Measurements from ENCODE around the gene ITIH4.

The ITIH4 gene

DNA sequence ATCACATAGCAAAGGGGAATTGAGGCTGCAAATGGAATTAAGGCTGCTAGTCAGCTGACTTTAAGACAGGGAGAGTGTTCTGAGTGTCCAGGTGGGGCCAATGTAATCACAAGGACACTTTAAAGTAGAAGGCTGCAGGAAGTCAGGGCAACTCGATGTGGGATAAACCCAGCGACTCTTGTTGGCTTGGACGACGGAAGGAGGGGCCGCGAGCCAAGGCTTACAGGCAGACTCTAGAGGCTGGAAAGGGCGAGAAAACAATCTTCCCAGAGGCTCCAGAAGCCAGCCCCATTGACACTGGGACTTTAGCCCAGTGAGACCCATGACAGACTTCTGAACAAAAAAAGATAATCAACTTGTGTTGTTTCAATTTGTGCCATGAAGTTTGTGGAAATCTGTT lies 17.3 kb upstream of the ITIH4 start:
- DNase-seq = no peak

DNA sequence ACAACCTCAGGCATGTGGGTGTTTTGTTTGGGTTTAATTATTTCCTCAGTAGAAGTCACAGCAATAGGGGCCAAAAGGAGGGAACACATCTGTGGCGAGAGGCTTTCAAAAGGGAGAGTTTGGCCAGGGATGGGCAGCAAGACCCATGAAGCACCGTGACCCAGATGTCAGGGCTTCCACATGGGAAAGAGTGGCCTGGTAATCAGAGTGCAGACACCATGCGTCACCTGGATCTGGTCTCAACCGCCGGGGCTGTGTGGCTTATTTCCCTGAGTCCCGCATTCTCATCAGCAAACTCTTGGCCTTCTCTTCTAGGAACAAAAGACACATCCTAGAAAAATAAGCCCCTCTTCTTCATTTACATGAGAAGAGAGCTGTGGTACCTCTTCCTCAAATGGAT lies 16.8 kb upstream of the ITIH4 start:
- DNase-seq = no peak

DNA sequence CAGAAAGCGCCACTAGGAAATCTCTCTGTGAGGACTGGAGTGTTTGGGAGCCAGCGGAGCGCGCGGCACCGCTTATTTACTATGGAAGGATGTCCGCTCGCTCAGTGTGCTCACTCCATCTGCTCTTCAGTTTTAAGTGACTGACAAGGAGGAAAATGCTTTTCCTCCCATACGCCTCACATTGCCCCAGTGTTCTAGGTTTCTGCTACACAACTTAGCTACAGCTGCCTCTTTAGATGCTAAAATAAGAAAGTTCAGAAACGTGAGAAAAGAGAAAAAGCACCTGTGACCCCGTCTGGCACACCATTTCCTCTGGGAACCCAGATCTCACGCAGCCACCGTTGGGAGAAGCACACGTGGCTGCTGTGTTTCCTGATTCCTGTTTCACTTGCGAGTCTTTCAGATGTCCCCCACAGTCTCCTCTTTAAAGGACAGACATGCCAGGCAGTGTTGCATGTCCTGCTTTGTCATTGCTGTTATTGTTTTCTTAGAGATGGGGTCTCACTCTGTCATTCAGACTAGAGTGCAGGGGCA lies 16.0 kb upstream of the ITIH4 start:
- peak; percentile 23 for DNase-seq

DNA sequence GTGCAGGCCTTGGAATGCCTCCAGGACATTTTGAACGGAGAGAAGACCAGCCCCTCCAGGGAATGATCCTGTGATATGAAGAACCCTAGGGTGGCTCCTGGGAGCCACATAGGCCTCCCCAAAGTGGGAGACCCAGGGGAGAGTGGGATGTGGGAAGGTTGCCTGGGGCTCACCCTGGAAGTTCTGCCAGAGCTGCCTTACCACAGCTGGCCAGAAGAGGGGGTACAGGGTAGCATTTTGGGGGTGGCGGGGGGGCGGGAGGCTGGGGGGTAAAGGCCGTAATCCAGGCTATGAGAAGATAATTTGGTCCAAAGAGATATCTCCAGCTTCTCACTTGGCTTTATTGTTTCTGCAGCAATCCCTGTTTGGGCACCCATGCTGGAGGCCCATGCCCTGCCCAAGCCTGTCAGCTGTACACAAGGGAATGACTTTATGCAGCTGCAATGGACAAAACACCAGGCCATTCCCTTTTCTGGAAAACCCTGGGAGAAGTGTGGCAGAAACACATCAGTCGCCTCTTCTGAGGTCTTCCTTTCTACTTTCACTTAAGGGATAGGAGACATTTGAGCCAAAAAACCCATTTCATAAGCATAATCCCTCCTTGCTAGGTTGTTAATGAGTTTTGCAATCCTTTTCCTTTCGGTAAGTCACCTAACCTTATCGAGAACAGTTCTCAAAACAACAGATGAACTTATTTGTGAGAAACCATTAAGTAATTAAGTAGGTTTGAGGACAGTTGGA lies 15.4 kb upstream of the ITIH4 start:
- no peak for DNase-seq

DNA sequence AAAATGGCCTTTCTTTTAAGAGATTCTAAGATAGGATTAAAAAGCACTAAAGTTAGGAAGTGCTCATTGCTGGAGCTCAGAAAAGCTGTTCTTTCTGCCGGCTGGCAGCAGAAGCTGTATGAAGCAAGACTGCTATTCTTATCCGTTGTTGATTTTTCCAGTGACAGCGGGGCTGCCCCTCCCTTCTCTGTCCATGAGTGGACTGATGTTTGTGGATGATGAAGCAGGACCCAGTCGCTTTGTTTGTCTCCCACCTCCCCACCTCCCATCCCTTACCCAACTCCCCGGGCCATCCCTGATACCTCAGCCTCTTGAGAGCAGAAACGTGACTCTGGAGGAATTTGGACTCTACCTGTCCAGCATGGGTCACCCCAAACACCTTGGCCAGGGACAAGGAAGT lies 14.7 kb upstream of the ITIH4 start:
- DNase-seq = no peak

DNA sequence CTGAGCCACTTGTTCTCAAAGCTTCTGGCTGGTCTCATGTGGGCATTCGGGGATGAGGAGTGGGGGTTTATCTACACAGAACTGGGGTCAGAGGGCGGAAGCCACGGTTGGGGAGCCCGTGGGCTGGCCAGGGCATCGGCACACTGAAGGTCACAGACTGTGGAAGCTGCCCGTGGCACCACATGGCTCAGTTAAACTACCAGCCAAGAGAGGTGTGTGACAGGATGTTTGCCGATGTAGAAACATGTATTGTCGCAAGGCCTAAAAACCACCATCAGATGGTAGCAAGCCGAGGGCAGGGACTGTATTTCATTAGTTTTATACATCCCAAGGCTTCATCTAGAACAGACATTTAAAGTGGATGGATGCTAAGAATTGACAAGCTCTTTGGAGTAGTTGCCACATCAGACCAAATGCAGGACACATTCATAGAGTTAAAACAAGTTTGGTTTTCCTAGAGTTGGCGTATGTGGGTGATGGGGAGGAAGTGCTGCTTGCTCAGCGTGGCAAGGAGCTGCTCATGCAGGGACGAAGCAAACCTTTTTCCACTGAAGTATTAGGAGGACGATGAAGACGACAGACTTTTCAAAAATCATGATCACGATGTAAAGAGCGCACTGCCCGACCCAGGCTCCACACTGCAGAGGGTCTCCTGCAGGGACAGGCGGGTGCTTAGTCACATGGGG lies 14.0 kb upstream of the ITIH4 start:
- no peak for DNase-seq

DNA sequence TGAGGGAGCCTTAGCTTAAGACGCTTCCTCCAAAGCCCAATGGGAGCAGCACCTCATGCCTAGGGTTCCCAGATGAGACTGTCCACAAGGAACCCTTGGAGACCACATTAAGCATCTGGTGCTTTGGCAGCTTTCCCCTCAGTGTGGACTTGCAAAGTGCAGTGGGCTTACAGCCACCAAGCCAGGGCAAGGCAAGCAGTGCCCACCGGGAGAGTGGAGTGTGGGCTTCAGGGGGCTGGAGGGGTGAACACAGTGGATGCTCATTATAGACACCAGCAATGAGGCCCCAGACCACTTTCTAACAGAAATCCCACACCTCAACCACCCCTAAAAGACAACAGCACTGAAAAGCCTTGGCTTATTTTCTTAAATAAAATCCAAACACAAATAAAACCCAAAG lies 13.4 kb upstream of the ITIH4 start:
- no peak for DNase-seq

DNA sequence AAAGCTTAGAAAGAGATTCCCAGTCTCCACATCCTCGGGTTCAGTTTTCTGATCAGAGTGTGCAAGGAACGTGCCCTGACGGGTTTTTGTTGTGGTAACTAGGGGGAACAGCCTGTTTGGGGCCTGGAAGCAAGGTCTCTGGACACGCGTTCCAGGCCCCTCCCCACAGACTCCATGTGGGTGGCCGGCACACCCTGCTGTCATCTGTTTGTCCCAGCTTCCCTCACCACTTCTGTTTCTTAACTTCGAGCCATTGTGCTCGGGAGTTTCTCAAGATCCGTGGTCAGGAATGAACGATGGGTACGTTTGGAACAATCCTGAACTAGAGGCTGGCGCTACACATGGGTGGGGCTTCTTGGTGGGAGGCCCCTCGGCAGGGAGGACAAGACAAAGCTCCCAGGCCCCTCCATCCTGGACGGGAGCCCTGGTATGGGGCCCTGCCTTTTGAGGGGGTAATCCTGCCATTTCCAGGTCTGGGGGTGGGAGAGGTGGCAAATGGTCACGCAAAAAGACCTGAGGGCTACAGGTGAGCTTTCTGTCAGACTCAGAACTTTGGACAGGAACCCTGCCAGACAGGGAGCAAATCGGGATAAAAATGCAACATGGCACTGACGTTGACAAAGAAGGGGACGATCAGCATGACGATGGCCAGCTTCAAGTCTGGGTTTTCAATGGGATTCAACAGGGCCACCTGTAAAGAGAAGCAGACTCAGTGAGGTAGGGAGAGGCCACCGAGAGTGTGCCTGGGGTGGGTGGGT lies 12.8 kb upstream of the ITIH4 start:
- DNase-seq = no peak

DNA sequence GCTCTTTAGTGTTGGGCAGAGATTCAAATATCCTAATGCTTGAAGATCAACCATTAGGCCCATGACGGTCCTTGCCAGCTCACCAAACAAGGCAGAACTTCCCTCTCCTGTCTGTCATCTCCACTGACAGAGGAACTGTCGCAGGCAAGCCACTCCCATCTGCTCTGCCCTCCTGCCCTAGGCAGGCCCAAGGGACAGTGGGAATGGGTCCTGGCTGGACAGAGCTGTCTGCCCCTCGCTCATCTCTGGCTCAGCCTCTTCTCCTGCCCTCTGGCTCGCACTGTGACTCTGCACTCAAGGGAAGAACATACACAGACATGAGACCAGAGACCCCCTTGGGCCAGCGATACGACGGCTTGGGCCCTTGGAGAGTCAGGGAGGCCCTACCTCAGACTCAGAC lies 12.0 kb upstream of the ITIH4 start:
- DNase-seq = no peak

DNA sequence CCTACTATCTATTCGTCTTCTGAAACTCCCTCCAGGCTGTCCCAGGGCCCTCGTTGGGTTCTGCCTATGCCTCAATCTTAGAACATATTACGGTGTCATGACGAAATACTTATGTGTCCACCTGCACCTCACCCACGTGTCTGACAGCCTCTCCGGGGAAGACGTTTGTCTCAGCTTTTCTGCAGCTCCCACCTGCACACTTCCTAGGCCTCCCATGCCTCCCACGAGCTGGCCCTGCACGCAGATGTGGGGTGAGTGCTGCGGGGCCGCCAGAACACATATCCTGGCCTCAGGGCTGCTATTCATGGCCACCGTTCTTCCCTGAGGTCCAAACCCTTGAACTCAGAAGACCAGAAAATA lies 11.5 kb upstream of the ITIH4 start:
- DNase-seq = no peak

DNA sequence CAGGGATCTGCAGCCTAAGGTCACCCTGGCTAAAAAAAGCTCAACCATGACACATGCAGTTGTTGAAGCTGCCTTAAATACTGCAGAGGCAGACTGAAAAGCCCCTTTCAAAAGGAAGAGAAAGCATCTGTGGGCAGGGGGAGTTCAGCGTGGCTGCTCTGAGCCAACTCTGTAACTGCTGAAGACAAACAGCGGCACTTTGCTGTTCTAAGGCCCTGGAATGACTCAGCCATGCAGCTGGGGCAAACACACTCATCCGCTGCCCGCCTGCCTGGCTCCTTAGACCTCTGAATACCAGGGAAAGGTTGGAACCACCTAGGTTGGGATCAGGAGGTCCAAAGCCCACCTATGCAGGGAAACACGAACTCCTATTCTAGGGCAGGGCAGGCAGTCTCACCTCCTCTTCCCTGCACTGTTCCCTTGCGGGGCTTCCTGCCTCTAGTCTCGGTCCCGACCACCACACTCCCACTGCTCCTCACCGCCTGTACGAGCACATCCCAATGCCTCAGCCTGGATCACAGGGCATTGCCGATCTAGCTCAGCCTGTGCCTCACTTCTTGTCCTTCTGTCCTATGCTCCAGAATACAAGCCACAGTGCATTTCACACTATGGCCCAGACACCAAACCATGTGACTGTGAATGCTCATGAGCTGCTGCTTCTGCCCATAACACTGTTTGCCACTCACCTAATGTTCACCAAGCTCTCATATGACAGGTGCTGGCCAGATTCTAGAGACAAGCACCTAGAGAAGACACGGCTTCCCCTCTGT lies 10.9 kb upstream of the ITIH4 start:
- no peak for DNase-seq

DNA sequence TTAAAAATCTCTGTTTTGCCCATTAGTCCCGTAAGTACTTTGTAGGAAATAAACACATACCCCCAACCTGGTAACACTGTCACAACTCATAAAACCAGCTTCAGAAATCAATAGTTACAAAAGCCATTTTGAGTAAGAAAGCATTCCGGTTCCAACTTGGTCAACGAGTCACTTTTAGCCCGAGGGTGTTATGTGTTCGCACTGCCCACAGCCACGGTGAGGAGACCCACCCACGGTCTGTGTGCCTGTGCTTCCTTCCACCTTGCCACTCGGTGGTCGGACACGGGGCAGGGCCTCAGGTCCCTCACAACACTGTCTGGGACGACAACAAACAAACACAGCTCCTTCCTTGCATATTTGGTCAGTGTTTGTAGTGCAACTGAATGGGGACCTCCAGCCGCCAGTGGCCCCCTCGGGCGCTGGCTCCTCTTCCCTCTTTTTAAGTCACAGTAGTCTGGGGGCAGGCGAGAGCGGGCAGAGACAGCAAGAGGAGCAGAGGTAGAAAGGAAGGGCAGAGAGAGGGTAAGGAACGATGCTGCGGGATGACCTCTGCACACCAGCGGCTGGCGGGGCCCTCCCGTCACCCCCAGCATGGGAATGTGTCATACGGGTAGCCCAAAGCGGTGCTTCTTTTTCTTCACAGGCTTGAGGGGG lies 9.5 kb upstream of the ITIH4 start:
- no peak for DNase-seq

DNA sequence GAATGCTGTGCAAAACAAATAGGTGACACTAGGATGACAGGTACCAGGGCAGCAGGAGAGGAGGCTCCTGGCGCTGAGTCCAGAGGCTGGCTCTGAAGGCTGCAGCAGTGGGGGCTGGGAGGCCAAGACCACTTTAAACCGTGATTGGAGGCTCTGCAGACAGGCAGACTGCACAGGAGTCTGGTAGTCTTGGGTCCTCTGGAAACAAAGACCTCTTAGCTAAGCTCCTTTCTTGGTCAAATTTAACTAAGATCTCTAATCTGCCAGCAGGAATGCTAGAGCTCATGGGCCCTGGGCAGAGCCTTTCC lies 8.8 kb upstream of the ITIH4 start:
- DNase-seq = no peak

DNA sequence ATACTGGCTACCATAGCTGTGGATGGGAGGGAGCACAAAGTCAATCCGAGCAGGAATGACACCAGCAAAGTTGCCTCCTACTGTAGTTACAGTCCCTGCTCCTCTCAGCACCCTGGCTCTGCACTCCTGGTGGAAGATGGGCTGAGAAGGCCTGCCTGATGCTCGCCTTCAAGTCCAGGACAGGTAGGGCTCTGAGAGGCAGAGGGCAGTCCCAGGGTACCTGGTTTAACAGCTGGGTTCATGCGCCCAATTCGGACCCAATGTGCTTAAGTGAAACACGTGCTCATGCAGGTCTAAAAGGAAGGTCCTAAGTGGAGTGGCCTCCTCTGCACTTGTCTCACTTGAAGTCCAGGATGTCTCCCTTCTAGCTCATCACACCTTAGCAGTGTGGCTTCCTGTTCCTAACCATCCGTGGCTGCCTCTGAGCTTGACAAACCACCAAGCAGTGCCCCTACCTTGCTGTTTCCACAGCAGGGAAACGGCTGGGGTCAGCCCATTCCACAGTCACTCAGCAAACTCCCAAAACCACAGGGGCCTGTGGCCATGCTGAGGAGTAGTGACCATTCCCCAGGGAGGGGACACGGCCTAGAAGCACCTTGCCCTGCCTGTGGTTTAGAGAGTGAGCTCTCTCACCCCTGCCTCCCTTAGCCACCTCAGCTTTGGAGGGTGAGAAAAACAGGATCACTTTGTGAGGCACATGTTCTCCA lies 8.2 kb upstream of the ITIH4 start:
- no peak for DNase-seq

DNA sequence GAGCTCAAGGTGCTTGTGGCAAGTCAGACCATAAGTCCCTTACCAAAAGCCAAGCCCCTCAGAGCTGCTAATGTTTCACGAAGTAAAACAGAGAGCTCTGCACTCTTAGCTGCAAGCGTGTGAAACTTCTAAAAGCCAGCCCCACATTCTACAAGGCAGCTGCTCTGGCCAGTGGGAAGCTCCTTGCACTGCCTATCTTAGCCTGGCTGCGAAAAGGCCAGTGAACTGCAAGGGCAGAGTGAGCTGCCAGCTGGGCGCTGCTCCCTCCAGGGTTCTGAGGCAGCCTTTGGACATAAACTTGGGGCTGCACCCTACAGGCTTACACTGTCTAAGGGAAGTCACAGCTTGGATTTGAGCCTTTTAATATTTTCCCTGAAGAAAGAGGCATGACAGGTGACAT lies 6.5 kb upstream of the ITIH4 start:
- no peak for DNase-seq

DNA sequence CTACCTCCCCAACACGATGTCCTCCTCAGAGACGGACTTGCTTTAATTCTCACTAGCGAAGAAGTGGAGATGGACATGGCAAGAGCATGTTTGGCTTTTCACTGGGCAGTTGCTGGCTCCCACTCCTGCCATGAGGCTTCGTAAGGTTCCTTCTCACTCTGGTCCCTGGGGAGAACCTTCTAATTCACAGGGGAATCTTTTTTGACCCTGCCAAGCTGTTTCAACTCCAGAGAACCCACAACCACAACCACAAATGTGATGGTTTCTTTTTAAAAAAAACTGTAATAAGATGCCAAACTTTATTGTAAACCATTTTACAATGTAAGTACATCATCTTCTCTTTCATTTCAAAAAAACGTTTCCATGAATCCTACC lies 6.0 kb upstream of the ITIH4 start:
- no peak for DNase-seq

DNA sequence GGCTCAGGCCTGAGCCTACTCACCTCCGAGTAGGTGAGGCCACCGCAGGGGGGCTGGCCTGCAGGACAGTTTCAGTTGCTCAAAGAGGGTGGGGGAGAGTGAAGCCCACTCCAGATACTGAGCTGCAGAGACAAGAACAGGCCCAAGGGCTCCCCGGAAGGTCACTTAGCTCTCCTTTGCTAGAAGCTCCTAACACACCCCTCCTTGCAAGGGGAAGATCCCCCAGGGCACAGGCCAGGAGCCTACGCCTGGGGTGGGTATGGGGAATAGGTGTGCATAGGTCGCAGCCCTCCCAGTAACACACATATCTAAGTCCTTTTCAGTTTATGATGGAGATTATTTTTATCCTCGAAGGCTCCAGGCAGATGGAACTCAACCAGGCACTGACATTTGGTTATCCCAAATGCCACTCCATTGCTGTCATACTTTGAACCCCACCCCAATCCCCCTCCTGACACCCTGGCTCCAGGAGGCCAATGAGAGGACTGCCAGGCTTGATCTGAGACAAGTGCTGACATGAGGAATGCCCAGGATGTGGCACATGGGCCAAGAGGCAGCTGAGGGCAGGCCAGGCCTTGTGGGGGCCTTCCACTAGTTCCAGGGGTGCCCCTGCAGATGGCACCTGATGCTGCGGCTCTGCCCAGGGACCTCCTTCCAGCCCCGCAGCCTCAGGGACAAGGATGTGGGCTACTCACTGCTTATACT lies 5.4 kb upstream of the ITIH4 start:
- DNase-seq = no peak

DNA sequence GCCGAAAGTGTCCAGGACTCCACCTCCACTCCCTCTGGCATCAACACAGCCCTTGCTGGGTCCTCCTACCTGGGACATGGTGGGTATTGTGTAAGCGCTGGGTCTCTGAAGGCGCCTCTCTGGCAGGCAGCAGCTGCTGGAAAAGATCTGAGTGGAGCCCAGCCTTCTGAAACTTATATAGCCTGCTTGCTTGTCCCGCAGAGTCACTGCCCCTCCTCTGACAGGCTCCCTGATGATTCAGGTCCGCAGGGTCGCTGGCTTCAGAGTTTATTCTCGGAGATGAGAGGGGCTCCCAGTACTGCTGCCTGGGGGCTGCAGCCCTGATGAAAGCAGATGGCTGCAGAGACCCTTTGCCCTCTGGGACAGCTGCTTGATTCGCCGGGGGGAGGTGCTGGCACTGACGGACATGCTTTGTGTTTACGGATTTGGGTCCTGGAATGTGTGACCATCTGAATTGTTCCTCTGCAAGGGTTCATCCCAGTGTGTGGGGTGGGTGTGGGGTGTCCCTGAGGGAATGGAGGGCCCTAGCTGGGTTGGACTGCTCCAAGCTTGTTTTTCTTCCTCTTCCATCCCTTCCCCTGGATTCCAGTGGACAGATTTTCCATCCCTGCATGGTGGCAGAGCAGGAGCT lies 4.5 kb upstream of the ITIH4 start, which contains the start of gene MUSTN1:
MUSTN1 (minus strand) TSS at position 149 of the 631 bp plus-strand sequence; CDS start at position 78, 71 bp downstream.
- no peak for DNase-seq

DNA sequence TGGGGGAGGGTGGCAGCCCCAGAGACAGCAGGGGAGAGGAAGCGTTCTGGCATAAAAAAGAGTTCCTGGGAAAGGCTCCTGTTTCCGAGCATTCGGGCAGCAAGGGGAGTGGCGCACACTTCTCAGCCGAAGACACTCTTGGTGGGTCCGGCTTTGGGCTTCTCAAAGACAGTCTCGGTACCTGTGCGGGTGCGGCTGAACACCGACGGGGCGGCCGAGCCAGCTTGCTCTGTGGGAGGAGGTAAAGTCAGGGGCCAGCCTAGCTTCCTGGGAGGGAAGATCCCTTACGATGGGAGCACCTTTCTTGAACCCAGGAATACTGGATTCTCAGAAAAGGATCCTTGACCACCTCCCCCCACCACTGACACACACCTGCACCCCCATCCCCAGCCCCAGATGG lies 2.7 kb upstream of the ITIH4 start:
- DNase-seq = no peak

DNA sequence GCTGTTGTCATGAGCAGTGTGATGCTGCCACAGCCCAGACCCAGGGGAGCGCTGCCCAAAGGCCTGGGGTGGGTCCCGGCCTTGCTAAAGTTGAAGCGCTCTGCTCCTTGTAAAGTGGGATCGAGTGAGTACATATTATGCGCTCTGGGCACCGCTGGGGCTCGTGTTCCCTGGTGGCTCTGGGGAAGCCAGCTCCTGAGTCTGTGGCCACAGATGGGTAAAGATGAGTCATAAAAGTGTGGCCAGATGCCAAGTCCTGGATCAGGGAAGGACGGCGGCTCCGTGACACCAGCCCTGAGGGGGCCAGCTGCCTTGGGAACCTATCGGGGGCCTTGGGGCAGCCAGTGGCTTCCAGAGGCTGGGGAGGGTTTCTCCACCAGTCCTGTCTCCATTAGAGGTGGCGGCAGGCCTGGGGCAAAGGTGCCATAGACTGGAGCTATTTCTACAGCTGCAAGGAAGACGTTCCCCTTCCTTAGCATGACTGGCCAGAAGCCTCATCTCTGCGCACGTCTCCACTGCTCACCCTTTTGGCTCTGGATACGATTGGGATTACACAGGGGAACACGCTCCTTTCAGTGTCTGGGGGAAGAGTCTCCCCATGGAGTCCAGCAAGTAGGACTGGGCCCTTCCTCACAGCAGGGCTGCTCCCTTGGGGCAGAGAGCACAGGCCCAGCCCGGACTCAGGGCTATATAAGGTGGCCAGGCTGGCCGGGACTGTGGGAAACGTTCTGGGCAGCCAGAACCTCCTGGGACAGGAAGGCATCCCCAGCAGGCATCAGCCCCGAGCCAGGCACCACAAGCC lies 1.2 kb upstream of the ITIH4 start:
- DNase-seq = no peak

Measured in DMS79 (cell line).